Esophagus muscularis mucosa (tissue), 3 donors: ENCODE measurements around the gene LHFPL2.

Experiments
- POLR2A ChIP-seq: fragments of 450-650 bp; IDR thresholded peaks from one replicate; pipeline ENCODE4 v1.6.1; 2017; ENCODE audit warnings: antibody characterized with exemption, moderate library complexity, mild to moderate bottlenecking, low read depth
- TF ChIP-seq, protein P1 (sequence below), 3 experiments: fragments of 200-600 bp in 2 of 3; fragments of 450-650 bp in 1 of 3; sonication (generic) in 2 of 3; IDR thresholded peaks; one replicate each; pipeline ENCODE4 v1.5.1; 2017 to 2019; ENCODE audit warnings: antibody characterized with exemption in 3 of 3, mild to moderate bottlenecking in 2 of 3, moderate library complexity in 1 of 3

DNA sequence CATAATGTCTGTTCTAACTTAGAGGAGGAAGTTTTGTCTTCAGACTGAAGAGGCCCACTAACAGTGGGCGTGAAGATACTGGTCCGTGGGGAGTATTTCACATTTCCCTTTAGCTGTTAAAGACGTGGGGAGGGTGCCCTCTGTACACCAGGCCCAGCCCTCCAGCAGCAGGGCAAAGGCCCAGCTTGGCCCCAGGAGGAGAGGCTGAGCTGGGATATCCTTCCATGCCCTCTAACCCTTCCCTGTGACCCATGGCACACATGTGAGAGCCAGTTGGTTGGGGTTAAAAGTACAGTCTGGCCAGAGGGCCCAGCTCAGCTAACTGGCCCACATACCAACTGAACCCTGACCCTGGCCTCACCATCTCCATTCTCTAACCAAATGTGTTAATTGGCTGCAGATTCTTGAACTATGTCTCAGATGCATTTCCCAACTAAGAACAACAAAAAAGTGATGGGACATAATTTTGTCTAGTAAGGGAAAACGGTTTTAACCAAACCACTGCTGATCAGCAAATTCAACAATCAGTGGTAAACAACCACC, 74.4 kb downstream of the LHFPL2 start:
- TF ChIP-seq POLR2A, result no peak
- TF ChIP-seq, protein P1, sequence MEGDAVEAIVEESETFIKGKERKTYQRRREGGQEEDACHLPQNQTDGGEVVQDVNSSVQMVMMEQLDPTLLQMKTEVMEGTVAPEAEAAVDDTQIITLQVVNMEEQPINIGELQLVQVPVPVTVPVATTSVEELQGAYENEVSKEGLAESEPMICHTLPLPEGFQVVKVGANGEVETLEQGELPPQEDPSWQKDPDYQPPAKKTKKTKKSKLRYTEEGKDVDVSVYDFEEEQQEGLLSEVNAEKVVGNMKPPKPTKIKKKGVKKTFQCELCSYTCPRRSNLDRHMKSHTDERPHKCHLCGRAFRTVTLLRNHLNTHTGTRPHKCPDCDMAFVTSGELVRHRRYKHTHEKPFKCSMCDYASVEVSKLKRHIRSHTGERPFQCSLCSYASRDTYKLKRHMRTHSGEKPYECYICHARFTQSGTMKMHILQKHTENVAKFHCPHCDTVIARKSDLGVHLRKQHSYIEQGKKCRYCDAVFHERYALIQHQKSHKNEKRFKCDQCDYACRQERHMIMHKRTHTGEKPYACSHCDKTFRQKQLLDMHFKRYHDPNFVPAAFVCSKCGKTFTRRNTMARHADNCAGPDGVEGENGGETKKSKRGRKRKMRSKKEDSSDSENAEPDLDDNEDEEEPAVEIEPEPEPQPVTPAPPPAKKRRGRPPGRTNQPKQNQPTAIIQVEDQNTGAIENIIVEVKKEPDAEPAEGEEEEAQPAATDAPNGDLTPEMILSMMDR (IDR thresholded peaks at IDR 0.05), result no peak
